Kidney (tissue), 14 donors: ENCODE data around the gene MYOZ3. TPM values are rescaled to one million over a fixed set of nuclear protein-coding genes. Genes with fewer than 3 reads are reported as not detected.

Experiments
- DNase-seq, 5 donors: peaks; one replicate each; pipeline ENCODE4 v3.0.0-alpha.2; 2013 to 2020
- FAIRE-seq: peaks from 2 replicates; lab custom pipeline; 2012; peaks lifted over from hg19 to GRCh38; lab: Jason Lieb, UNC
- H3K27ac ChIP-seq, 2 donors: one replicate each; pipeline ENCODE4 v1.7.0; 2013; ENCODE audit warnings: low read depth in 2 of 2, low read length in 2 of 2, inconsistent platforms in 1 of 2
- H3K27me3 ChIP-seq: one replicate; pipeline ENCODE4 v1.7.1; 2013; ENCODE audit warnings: low read length, inconsistent platforms; ENCODE audit not compliant: control insufficient read depth, insufficient read depth
- H3K36me3 ChIP-seq, 3 donors: one replicate each; pipeline versions ENCODE4 v1.7.0 to v1.7.1; 2013; ENCODE audit warnings: low read length in 3 of 3, control low read depth in 1 of 3, inconsistent platforms in 1 of 3; ENCODE audit not compliant: insufficient read depth in 3 of 3, control insufficient read depth in 2 of 3
- H3K4me1 ChIP-seq, 3 donors: one replicate each; pipeline versions ENCODE4 v1.7.0 to v1.7.1; 2013; ENCODE audit warnings: low read length in 3 of 3, inconsistent platforms in 1 of 3, low read depth in 1 of 3; ENCODE audit not compliant: control insufficient read depth in 2 of 3, insufficient read depth in 2 of 3
- H3K4me3 ChIP-seq, 3 donors: one replicate each; pipeline versions ENCODE4 v1.7.0 to v1.8.1; 2013; ENCODE audit warnings: low read length in 3 of 3, control low read depth in 1 of 3, inconsistent platforms in 1 of 3
- H3K9ac ChIP-seq, 3 donors: one replicate each; pipeline versions ENCODE4 v1.7.0 to v1.7.1; 2013; ENCODE audit warnings: low read length in 3 of 3, control low read depth in 1 of 3, inconsistent platforms in 1 of 3
- H3K9me3 ChIP-seq, 3 donors: one replicate each; pipeline versions ENCODE4 v1.7.0 to v1.7.1; 2013; ENCODE audit warnings: low read length in 3 of 3, control low read depth in 1 of 3, inconsistent platforms in 1 of 3; ENCODE audit not compliant: control insufficient read depth in 2 of 3, insufficient read depth in 1 of 3
- CTCF ChIP-seq: IDR thresholded peaks from 3 replicates; pipeline ENCODE4 v1.5.1; 2012; ENCODE audit warnings: mild to moderate bottlenecking, moderate library complexity, borderline replicate concordance; ENCODE audit not compliant: insufficient read depth; ENCODE audit errors: extremely low read depth
- intact Hi-C: fragments of 100-400 bp; cut with DNase I; formaldehyde crosslinking; loops from one replicate; pipeline ENCODE4 v1.11.1; 2022
- polyA plus RNA-seq: library from polyadenylated mRNA; stranded (reverse); fragments of 350-450 nt; fragmentation: Illumina TruSeq; extraction: RNeasy Lipid Tissue Mini Kit (QIAGEN cat#74804); gene quantifications from one replicate; pipeline ENCODE4 v1.2.3, GENCODE V29; 2014; ENCODE audit warnings: low read depth, low replicate concordance; ENCODE audit not compliant: insufficient read depth
- total RNA-seq: library from RNA; stranded (reverse); fragmentation: NEBNext Ultra II Directional; extraction: Animal tissue kit (Norgen Biotek cat#: 25700); gene quantifications from one replicate; pipeline ENCODE4 v1.2.1, GENCODE V29; 2021
- donor health status: control.
- donor health status: control.
- donor health status: control.
- donor health status: control.
- donor health status: control.
- donor health status: DM: yes; HTN: yes; CAD: no.
- donor health status: Normal renal cell carcinoma (clear cell type).

Gene MYOZ3
- total and polyA plus RNA-seq, 2 donors from 2014 or later, result 0.66 to 1.3 TPM

- intact Hi-C loops, result no loop called here
- FAIRE-seq (no peak), DNase-seq (no peak)
- no peak overlapping the region for H3K9ac ChIP-seq
- H3K9me3 ChIP-seq, result no peaks in the 10 kb centered on the region
- H3K27ac ChIP-seq, result no peak overlapping the region
- H3K27me3 ChIP-seq, result no peaks in the 10 kb centered on the region
- H3K4me1 ChIP-seq, result peaks cover 0 to 6% (median 5%) of the 10 kb centered on the region in 3 donors
- no peaks in the 10 kb centered on the region for H3K36me3 ChIP-seq
- H3K4me3 ChIP-seq, result no peak overlapping the region
- no peak for TF ChIP-seq CTCF
Measured at GRCh38 chr5:150661821-150662596, 958 bp downstream of the MYOZ3 start.

- no peak overlapping the region for H3K9ac ChIP-seq
- no peaks in the 10 kb centered on the region for H3K36me3 ChIP-seq
- no peaks in the 10 kb centered on the region for H3K9me3 ChIP-seq
- no peak for TF ChIP-seq CTCF
- H3K27ac ChIP-seq, result no peak overlapping the region
- intact Hi-C loops, result no loop called here
- H3K4me3 ChIP-seq, result no peak overlapping the region
- H3K4me1 ChIP-seq, result peaks cover 0 to 2% (median under 1%) of the 10 kb centered on the region in 3 donors
- no peaks in the 10 kb centered on the region for H3K27me3 ChIP-seq
- FAIRE-seq, result no peak
- DNase-seq, result no peak
Measured at GRCh38 chr5:150662731-150663516, 1.9 kb downstream of the MYOZ3 start.

GRCh38 chr5:150663936-150664335 lies 2.9 kb downstream of the MYOZ3 start:
- intact Hi-C loops, result no loop called here
- H3K27me3 ChIP-seq, result no peaks in the 10 kb centered on the region
- FAIRE-seq (no peak), DNase-seq (no peak)
- no peak overlapping the region for H3K4me3 ChIP-seq
- peaks cover 0 to 2% (median 0%) of the 10 kb centered on the region in 3 donors for H3K4me1 ChIP-seq
- H3K9me3 ChIP-seq, result no peaks in the 10 kb centered on the region
- no peak for TF ChIP-seq CTCF
- no peak overlapping the region for H3K9ac ChIP-seq
- H3K27ac ChIP-seq, result no peak overlapping the region
- no peaks in the 10 kb centered on the region for H3K36me3 ChIP-seq
